Non-pigmented ciliary epithelial cell (primary cell): ENCODE results near the gene TRIM36.
A peak's percentile ranks its signal among the peaks of the same experiment; 100 is the strongest.

ENCODE experiments used
- DNase-seq: peaks from one replicate; pipeline ENCODE4 v3.0.0-alpha.2; 2010; ENCODE audit warnings: low read depth

The TRIM36 gene

GRCh38 chr5:115169487-115170133 lies at the start of gene TRIM36:
Gene TRIM36, minus strand, starts transcription at chr5:115169908. Its CDS starts 274 bp downstream, at chr5:115169634.
- DNase-seq = peak; percentile 50

- DNase-seq = no peak
Measured at GRCh38 chr5:115214541-115214940, 44.8 kb upstream of the TRIM36 start.

GRCh38 chr5:115209279-115209678 lies 39.6 kb upstream of the TRIM36 start:
- peak; percentile 22 for DNase-seq

- DNase-seq = no peak
Measured at GRCh38 chr5:115202952-115203351, 33.2 kb upstream of the TRIM36 start.

GRCh38 chr5:115196161-115196560 lies 26.5 kb upstream of the TRIM36 start:
- no peak for DNase-seq

- no peak for DNase-seq
Measured at GRCh38 chr5:115194676-115195075, 25.0 kb upstream of the TRIM36 start.

- no peak for DNase-seq
Measured at GRCh38 chr5:115193295-115193694, 23.6 kb upstream of the TRIM36 start.

- no peak for DNase-seq
Measured at GRCh38 chr5:115192098-115192497, 22.4 kb upstream of the TRIM36 start.

- no peak for DNase-seq
Measured at GRCh38 chr5:115191474-115192031, 21.8 kb upstream of the TRIM36 start.

GRCh38 chr5:115190388-115190787 lies 20.7 kb upstream of the TRIM36 start:
- DNase-seq = no peak

- DNase-seq = no peak
Measured at GRCh38 chr5:115189866-115190265, 20.2 kb upstream of the TRIM36 start.

- no peak for DNase-seq
Measured at GRCh38 chr5:115186794-115187193, 17.1 kb upstream of the TRIM36 start.

GRCh38 chr5:115184770-115185169 lies 15.1 kb upstream of the TRIM36 start:
- DNase-seq = peak; percentile 5

- DNase-seq = no peak
Measured at GRCh38 chr5:115181757-115182156, 12.0 kb upstream of the TRIM36 start.

GRCh38 chr5:115180165-115180709 lies 10.5 kb upstream of the TRIM36 start:
- no peak for DNase-seq

- DNase-seq = no peak
Measured at GRCh38 chr5:115179394-115180164, 9.9 kb upstream of the TRIM36 start.

- DNase-seq = no peak
Measured at GRCh38 chr5:115179030-115179393, 9.3 kb upstream of the TRIM36 start.

GRCh38 chr5:115170929-115171510 lies 1.3 kb upstream of the TRIM36 start:
- DNase-seq = no peak

GRCh38 chr5:115170134-115170928 lies 623 bp upstream of the TRIM36 start:
- no peak for DNase-seq

- no peak for DNase-seq
Measured at GRCh38 chr5:115168829-115169486, 750 bp downstream of the TRIM36 start.

GRCh38 chr5:115166744-115167393 lies 2.8 kb downstream of the TRIM36 start:
- DNase-seq = no peak
